Ovary (tissue), 3 donors: ENCODE data around the gene BPHL.

Source experiments
- EP300 ChIP-seq: sonication (generic); formaldehyde crosslinking; IDR thresholded peaks from one replicate; pipeline ENCODE4 v1.6.1; 2017; ENCODE audit warnings: antibody characterized with exemption
- POLR2A ChIP-seq: fragments of 450-650 bp; IDR thresholded peaks from one replicate; pipeline ENCODE4 v1.6.1; 2017; ENCODE audit warnings: antibody characterized with exemption, mild to moderate bottlenecking, moderate library complexity
- TF ChIP-seq, protein P1 (sequence below), 3 donors: fragments of 450-650 bp in 2 of 3; fragments of 200-600 bp in 1 of 3; IDR thresholded peaks; one replicate each; pipeline versions ENCODE4 v1.5.1 to v1.8.0; 2016 to 2022; ENCODE audit warnings: antibody characterized with exemption in 3 of 3, mild to moderate bottlenecking in 1 of 3
- donor health status: DM: no; HTN: no; CAD: no.

DNA sequence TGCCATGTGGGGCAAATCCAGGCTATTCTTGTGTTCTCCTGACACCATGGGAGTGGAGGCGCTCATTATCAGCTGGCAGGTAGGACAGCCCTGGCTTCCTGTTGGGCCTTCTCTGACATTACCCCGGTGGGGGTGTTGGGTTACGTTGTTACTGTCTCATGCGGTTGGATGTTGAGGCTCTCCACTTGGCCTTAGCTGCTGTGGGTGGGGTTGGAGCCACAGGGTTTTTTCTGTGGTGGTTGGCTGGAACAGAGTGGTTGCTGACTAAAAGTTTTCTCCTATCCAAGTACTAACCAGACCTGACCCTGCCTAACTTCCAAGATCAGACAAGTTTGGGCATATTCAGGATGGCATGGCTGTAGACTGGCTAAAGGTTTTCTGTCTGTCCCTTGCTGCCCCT, 30.1 kb upstream of the BPHL start:
- no peak for TF ChIP-seq POLR2A
- TF ChIP-seq, protein P1, sequence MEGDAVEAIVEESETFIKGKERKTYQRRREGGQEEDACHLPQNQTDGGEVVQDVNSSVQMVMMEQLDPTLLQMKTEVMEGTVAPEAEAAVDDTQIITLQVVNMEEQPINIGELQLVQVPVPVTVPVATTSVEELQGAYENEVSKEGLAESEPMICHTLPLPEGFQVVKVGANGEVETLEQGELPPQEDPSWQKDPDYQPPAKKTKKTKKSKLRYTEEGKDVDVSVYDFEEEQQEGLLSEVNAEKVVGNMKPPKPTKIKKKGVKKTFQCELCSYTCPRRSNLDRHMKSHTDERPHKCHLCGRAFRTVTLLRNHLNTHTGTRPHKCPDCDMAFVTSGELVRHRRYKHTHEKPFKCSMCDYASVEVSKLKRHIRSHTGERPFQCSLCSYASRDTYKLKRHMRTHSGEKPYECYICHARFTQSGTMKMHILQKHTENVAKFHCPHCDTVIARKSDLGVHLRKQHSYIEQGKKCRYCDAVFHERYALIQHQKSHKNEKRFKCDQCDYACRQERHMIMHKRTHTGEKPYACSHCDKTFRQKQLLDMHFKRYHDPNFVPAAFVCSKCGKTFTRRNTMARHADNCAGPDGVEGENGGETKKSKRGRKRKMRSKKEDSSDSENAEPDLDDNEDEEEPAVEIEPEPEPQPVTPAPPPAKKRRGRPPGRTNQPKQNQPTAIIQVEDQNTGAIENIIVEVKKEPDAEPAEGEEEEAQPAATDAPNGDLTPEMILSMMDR (IDR thresholded peaks at IDR 0.05), result no peak
- TF ChIP-seq EP300, result no peak
